HL-60/S4 treated with retinoic acid at 250 ng/mL for 4 days and 3 days (cell line): ENCODE results near the gene DLX3.
"Not testable (repeated sequence)": the region's sequence is repeated elsewhere in the genome, so short reads cannot be mapped to it uniquely, and the experiment has no call there.

Source experiments
- in situ Hi-C: fragments of 300-500 bp; cut with MboI; formaldehyde crosslinking; loops from 2 replicates; pipeline ENCODE4 v1.7.0; 2022; ENCODE audit warnings: low sequenced_read_pairs

Gene DLX3

GRCh38 chr17:49995055-49995738, at the start of gene DLX3:
TSS of gene DLX3 (minus strand) at chr17:49995224. CDS start at chr17:49994998, 226 bp downstream.
- in situ Hi-C loops = loop anchor here (10.0 kb wide), 2 partner anchors 110 to 430 kb away; no protein-coding TSS in a partner anchor

- in situ Hi-C loops = no loop called here
Measured at GRCh38 chr17:50044483-50044882, 49.5 kb upstream of the DLX3 start.

- in situ Hi-C loops = no loop called here
Measured at GRCh38 chr17:50043290-50044148, 48.5 kb upstream of the DLX3 start.

GRCh38 chr17:50042211-50042610, 47.2 kb upstream of the DLX3 start:
- in situ Hi-C loops = no loop called here

- in situ Hi-C loops = not testable (repeated sequence)
Measured at GRCh38 chr17:50040496-50040895, 45.5 kb upstream of the DLX3 start.

GRCh38 chr17:50039058-50039457, 44.0 kb upstream of the DLX3 start:
- in situ Hi-C loops = loop anchor here (10.0 kb wide), 1 partner anchor 46 kb away; no protein-coding TSS in a partner anchor

GRCh38 chr17:50037321-50038107, 42.5 kb upstream of the DLX3 start:
- in situ Hi-C loops = loop anchor here (10.0 kb wide), 1 partner anchor 47 kb away; no protein-coding TSS in a partner anchor

GRCh38 chr17:50036455-50037261, 41.6 kb upstream of the DLX3 start:
- in situ Hi-C loops = loop anchor here (10.0 kb wide), 1 partner anchor 48 kb away; no protein-coding TSS in a partner anchor

GRCh38 chr17:50035945-50036344, 40.9 kb upstream of the DLX3 start:
- in situ Hi-C loops = loop anchor here (10.0 kb wide), 1 partner anchor 49 kb away; no protein-coding TSS in a partner anchor

- in situ Hi-C loops = loop anchor here (10.0 kb wide), 1 partner anchor 49 kb away; no protein-coding TSS in a partner anchor
Measured at GRCh38 chr17:50035421-50035879, 40.4 kb upstream of the DLX3 start.

GRCh38 chr17:50034498-50035364, 39.7 kb upstream of the DLX3 start:
- in situ Hi-C loops = loop anchor here (10.0 kb wide), 1 partner anchor 50 kb away; no protein-coding TSS in a partner anchor

GRCh38 chr17:50033316-50033715, 38.3 kb upstream of the DLX3 start:
- in situ Hi-C loops = loop anchor here (10.0 kb wide), 1 partner anchor 51 kb away; no protein-coding TSS in a partner anchor

GRCh38 chr17:50029185-50029584, 34.2 kb upstream of the DLX3 start:
- in situ Hi-C loops = no loop called here

GRCh38 chr17:50028736-50029120, 33.7 kb upstream of the DLX3 start:
- in situ Hi-C loops = no loop called here

GRCh38 chr17:50027881-50028735, 33.1 kb upstream of the DLX3 start:
- in situ Hi-C loops = no loop called here

- in situ Hi-C loops = no loop called here
Measured at GRCh38 chr17:50027172-50027880, 32.3 kb upstream of the DLX3 start.

GRCh38 chr17:50026837-50027171, 31.8 kb upstream of the DLX3 start:
- in situ Hi-C loops = no loop called here
